Embryonic facial prominence (tissue), 1 donor: ENCODE measurements around the gene ZNF669.

Experiments used
- DNase-seq: peaks from one replicate; pipeline ENCODE4 v3.0.0-alpha.2; 2016; ENCODE audit errors: extremely low spot score

Gene ZNF669

DNA sequence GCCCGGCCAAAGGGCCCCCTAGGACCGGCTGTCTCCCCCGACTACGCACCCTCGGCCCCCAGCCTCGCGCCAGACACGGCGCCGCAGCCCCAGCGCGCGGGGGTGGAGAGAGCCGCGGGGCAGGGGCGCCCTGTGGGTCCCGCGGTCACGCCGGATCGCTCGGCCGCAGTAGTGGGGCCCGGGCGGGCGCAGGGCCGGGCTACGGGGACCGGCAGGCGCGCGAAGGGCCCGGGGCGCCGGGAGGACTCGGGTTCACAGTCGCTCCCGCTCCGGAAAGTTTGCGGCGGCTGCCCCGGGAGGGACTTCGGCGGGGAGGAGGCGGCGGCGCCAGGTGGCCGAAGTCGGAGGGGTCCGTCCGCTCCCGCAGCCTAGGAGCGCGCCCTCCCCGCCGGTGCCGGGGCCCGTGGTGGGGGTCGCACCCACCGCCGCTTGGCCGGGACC, 7.1 kb upstream of the ZNF669 start:
- DNase-seq = no peak

DNA sequence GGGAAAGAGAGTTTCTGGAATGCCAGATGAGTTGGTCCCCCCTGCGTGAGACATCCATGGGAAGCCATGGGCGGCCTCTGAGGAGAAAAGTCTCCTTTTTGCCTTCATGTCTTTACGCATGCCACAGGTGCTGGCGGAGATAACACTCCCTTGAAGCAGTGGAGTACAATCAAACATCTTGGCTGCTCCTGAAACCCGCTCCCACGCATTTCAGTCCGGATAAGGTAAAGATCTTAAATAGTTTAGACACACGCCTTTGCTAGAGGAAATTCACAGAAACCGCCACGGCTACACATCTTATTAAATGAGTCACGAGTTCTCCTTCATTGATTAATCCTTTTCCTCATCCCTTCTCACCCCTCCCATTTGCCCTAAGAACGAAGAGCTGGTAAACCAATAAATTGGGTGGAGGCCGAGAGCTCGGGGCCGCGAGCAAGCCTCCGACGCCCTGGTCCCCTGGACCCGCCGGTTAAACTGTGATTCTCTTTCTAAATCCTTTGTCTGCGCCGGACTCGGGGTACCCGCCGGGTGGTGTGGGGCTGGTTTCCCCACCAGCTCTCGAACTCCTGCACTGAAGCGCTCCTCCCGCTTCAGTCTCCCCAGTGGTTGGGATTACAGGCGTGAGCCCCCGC, 6.6 kb upstream of the ZNF669 start:
- no peak for DNase-seq

DNA sequence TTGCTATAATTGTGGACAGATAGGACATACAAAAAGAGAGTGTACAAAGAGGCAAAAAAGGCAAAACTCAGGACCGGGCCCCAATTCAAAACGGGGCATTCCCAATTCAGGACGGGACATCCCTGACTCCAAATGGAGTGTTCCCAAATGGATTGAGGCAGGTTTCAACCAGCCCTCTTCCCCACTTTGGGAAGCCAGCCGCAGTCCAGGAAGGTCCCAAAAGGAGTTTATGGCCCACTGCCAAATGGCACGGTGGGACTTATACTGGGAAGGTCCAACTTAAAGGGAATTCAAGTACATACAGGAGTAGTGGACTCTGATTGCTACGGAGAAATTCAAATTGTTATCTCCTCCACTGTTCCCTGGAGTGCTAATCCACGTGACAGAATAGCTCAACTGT, 3.5 kb upstream of the ZNF669 start:
- DNase-seq = no peak

DNA sequence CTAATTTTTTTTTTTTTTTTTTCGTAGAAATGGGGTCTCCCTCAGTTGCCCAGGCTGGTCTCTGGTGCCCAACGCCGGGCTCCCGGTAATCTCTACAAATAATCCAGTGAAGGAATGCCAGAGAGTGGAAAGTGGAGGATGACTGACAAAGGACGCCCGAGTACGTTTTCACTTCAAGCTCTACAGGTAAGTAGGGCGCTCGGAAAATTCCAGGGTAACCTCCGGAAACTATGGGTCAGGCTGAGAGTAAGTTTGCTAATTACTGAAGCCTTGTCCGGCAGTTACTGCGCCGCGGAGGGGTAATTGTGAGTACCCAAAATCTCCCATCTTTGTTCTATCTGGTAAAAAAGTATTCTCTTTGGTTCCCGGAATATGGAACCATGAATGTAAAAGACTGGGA, 1.8 kb upstream of the ZNF669 start:
- no peak for DNase-seq

DNA sequence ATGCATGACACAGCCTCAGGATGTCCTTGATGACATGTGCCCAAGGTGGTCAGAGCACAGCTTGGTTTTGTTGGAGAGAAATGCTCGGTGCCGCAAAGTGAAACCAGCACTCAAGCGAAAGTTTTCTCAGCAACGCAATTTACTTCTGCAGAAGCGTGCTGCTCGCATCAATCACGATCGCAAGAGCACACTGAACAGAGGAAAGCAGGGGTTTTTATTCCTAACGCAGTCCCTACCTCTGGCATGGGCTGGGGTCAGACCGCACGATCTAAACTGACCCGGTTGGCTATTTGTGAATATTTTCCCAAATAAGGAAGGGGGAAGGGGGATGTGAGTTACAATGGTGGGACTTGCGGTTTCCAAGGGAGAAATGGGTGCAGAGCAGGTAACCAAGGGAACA, 809 bp upstream of the ZNF669 start:
- DNase-seq = no peak

DNA sequence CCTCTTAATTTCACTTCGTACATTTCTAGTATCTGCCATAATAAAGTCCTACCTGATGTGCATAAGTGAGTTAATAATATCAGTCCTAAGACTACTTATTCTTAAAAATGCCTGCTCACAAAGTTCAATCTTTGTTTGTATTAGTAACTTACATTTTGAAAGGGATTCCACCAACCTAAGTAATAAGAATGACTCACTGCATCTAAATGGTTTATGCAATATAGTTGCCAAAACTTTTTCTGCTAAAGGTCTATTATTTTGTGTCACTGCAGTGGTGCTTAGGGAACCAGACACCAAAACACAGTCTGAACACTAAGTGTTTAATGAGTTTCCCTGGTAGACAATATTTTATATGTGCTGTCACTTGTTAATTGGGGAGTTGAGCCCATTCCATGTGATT, 1.8 kb downstream of the ZNF669 start:
- DNase-seq = no peak

DNA sequence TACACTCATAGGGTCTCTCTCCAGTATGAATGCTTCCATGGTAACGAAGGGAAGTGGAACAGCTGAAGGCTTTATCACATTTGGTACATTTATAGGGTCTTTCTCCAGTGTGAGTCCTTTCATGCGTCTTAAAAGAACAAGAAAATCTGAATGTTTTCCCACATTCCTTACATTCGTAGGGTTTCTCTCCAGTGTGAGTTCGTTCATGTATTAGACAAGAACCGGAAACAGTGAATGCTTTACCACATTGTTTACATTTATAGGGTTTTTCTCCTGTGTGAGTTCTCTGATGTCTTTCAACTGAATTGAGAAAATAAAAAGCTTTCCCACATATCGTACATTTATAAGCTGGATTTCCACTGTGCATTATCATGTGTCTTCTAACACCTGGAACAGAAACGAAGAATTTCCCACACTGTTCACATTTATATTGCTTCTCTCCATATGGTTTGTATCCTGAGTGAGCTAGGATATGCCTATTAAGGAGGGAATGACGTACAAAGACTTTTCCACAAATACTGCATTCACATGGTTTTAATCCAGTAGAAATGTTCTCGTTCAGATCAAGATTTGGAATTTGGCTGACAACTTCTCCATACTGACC, 3.4 kb downstream of the ZNF669 start:
- DNase-seq = no peak

DNA sequence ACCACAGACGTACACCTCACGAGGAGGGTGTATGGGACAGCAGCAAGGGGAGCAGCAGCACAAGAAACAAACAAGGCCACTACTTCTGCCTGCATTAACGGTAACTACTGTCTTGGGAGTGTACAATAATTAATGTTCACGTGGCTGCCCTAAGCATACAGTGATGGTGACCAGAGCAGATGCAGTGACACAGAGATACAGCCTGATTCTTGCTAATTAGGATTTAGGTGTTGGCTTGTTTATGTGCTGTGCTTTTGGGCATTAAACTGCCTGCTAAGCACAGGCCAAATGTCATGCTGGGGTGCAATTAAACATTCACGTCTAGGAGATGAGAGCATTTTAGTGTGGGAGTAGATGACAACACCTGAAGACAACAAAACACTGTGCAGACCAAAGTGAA, 7.2 kb downstream of the ZNF669 start:
- DNase-seq = no peak

DNA sequence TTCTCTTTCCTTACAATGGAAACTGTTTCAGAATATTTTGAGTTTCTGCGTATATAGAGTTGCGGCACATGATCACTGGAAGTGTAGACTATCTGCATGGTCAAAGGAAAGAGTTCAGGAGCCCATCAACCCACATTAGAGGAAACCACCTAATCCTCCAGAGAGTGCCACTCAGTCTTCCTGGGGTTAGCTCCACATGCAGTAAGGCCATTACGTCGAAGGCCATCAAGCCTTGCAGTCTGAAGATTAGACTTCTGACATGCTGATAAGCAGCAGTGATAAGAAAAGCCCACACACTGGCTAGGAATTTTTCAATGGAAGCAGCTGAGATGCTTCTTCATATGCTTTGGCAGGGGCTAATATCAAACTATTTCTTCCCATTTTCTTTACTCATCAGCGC, 7.6 kb downstream of the ZNF669 start:
- DNase-seq = no peak

DNA sequence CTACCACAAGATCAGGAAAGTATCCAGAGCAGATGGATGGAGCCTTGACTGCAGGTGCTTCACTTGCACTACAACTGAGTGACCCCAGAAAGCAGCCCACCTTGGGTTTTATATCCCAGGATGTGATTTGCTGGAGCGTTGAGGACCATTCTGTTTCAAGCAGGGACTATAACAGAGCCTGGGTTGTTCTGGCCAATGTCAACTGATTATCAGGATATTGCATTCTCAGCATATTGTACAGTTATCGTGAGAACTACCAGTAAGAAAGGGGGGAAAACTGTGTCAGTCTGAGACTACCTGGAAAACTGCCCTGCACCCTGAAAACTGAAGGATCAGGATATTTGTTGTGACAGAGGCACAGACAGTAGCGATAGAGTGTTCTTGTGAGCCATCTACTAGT, 8.0 kb downstream of the ZNF669 start:
- no peak for DNase-seq

DNA sequence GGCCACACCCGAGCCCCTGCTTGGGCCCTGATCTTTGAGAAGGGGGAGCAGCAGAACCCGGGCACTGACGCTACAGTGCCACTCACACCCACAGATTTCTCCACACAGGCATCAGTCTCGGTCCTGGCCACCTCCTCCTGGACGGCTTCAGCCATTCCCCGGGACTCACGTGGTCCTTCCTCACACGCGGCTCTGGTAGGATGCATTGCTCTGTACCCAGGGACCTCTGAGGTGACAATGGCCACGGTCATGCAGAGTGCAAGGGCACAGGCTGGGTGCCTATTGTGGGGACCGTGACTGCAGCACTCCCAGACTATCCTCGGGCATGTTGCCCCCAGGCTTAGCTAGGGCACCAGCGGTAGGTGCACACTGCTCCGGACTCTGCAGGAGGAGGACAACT, 13.7 kb downstream of the ZNF669 start:
- no peak for DNase-seq

DNA sequence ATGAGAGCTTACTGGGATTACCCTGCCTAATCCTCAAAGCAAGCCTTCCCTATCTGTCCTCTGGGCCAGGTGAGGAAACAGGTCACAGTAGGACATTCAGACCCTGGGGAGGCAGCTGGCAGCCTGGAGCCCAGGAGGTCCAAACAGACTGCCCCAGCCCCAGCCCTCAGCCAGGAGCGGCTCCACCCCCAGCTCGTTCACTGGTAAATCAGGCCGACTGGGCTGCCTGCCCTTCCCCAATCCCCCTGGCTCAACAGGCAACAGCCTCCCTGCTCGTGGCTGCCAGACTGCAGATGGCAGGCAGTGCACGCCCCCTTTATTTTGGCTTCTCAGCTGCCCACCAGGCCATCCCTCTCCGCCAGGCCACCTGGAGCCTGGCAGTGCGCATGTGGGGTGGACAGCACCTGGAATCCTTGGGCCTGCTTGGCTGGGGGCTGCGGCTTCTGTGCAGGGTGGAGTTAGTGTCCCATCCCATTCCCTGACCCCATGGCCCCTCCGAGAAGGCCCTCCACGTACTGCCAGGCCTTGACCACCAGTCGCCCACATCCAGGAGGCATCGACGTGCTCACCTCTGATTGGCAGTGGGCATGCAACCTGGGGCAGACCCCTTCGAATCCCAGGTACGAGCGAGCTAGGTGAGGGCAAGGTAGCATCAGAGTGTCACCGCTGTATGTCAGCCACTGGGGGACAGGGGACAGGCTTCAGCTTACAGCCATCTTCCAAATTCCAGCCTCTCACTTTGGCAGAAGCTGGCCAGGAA, 14.4 kb downstream of the ZNF669 start:
- no peak for DNase-seq

DNA sequence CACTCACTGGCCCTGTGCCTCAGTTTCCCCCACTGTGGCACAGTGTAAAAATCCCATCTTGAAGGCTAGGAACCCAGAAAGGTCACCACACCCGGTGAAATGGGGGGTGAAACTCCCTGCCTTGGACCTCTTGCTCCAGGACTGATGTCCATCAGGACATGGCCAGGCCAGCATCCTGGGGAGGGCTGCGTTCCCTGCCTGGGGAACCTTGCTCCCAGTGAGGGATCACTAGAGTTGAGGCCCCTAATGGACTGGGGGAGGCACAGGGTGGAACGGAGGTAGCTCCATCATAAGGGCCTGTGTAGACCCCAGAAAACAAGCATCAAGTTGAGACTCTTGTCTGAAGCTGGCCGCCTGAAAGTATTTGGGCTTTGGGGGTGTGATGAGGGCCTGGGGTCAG, 15.2 kb downstream of the ZNF669 start:
- DNase-seq = no peak

DNA sequence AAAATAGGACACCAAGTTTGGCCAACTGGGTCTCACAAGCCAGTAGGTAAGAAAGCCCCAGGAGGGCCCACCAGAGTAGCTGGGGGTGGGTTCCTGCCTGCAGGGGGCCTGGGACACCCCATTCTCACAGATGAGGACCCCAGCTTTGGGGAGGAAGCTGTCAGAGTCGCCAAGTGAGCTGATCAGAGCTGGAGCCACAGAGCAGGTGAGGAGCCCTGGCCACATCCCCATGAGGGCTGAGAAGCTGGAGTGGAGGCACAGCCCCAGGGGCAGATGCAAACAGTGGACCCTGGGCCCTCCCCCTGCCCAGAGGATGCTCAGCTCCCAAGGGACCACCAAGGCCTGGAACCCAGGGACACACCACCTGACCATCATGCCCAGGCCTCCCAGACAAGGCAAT, 16.9 kb downstream of the ZNF669 start:
- no peak for DNase-seq

DNA sequence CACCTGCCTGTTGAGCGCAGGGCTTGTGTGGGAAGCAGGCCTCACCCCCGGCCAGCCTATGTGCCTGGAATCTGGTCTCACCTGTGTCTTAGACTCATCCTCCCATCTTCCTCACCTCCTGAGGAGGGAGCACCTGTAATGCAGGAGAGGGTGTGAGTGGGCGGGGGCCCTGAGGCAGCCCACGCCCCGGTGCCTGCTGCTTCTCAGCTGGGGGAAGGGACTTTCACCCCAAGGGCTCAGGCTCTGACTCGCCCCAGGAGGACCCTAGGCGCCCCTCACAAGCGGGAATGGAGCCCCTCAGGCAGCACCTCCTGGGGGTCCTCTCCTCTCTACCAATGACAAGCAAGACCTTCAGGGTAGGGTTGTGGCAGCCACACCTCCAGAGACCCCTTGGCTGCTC, 18.8 kb downstream of the ZNF669 start:
- no peak for DNase-seq

DNA sequence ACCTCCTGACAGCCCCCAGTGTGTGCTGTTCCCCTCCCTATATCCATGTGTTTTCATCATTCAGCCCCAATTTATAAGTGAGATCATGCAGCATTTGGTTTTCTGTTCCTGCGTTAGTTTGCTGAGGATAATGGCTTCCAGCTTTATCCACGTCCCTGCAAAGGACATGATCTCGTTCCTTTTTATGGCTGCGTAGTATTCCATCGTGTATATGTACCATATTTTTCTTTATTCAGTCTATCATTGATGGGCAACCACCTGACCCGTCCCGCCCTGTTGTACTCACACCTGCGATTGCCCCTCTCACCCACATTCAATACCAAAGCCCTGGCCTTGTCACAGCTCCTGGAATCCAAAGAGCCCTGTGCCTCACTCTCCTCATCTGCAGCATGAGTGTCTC, 19.4 kb downstream of the ZNF669 start:
- no peak for DNase-seq

DNA sequence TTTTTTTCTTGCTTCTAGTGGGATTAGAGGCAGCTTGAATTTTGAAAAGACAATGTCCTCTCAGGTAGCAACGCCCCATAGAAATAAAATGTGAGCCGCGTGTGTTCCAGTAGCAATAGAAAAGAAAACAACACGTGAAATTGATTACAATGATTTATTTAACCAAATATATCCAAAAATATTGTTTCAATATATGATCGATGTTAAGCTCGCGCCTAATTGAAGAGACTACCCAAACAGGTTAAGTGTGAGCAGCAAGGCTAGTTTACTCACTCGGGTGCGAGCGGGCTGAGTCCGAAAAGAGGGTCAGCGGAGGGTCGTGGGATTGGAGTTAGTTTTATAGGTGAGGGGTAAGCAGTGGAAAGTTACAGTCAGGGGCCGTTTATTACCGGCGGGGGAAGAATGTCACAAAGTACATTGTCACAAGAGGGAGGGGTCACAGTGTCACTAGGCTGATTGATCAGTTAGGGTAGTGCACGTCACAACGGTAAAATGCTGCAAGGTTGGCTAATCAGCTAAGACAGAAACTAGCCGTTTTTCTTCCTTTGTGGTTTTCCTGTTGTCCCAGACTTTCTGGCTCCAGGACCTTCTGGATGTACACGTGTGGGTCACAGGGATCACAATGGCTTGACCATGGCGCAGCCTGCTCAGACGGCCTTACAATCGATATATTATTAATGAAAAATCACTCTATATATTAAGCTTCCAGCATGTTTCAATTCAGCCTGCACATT, 24.8 kb downstream of the ZNF669 start:
- no peak for DNase-seq

DNA sequence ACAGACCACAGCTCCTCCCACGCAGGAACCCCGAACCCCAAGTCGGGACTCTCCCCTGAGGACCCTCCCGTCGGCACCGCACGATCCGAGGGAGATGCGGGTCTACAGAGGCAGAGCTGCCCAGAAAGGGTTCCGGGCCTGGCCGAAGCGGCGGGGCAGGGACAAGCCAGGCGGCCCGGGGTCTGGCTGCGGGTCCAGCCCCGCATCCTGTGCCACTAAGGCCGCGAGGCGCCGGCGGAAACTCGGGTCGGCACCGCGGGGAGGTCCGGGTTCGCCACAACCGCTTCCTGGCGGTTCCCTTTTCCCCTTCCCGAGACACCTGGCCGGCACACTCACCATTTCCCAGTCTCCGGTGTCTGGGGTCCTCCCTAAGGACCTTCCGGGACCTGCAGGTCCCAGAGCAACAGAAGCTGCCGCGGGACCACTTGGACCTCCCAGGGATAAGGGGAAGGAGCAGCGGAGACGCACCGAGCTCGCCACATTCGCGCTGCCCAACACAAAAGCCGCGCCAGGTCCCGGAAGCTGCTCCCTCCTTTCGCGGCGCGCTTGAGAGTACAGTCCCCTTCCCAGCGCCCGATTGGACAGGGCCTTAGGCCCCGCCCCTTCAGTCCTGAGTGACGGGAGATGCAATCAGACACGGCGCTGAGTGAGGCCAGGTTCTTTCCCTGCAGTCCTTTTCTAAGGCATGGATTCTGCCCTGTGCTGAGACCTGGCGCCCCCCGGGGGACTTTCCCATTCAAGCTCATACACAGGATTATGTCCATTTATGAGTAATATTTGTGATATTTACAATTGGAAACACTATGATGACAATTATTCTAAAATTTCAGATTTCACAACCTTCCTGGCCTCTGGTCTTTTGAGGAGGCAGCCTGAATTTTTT, 25.7 kb downstream of the ZNF669 start, which contains the start of gene ZNF670:
Gene ZNF670, minus strand, starts transcription at position 554 of the 883 bp plus-strand sequence. Its CDS starts 215 bp downstream, at position 339.
- peak; percentile 88 for DNase-seq

DNA sequence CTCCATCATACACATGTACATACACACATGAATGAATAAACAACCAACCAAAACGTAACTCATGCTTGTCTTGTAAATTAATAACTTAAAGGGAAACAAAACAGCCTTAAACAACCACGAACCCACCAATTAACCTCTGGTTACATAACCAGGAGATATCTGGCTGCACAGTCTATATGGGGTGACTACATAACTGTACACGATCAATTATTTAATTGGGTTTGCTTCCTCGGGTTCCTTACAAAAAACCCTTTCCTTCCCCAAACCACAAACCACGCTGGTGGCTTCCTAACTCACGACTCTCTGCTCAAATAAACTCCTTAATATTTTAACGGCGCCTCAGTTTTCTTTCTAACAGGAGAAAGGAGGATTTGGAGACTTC, 26.3 kb downstream of the ZNF669 start:
- DNase-seq = no peak

DNA sequence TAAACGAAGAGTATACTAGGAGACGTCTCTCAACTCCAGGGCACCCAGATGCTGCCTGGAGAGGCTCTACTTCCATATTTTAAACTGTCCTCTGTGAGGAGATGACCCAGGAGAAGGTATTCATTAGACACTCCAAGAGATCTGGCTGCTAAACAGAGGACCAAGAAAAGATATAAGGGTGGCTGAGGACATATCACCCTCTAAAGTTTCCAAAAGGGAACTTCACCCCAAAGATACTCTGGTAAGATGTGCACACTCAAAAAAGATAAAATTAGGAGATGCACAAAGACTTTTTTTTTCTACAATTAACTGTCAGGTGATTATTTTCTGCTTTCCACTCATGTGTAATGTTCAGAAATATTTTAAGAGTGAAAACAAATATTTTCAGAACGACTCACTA, 26.9 kb downstream of the ZNF669 start:
- DNase-seq = no peak

DNA sequence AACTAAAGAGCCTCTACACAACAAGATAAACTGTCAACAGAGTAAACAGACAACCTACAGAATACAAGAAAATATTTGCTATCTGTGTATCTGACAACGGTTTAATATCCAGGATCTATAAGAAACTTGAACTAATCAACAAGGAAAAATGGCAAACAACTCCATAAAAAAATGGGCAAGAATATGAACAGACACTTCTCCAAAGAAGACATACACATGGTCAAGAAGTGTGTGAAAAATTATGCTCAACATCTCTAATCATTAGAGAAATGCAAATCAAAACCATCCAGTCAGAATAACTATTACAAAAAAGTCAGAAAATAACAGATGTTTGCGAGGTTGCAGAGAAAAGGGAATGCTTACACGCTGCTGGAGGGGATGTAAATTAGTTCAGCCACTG, 33.5 kb downstream of the ZNF669 start:
- no peak for DNase-seq

DNA sequence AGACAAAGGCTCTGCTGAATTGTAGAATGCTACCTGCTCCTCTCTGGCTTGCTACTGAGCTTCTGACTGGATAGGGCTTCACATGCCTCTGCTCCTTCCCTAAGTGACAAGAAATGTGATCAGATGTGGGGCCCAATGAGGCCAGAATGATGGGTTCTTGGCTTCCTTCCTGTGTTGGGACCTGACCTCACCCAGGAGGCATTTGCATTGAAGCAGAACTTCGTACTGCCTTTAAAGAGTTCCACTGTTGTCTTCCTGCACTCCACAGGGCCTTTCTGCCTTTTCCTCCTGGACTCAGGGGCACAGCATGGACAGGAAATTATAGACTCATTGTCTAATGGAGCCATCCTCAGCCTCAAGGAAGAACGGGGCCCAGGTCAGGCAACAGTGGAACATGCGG, 39.9 kb downstream of the ZNF669 start:
- no peak for DNase-seq
